GM21447 (cell line): ENCODE results near the gene FGF21.

Experiments
- ATAC-seq: cut with Tn5 transposase; IDR thresholded peaks from one replicate; pipeline ENCODE4 v1.9.1; 2021; ENCODE audit not compliant: unreplicated experiment

Gene FGF21

GRCh38 chr19:48728911-48729664 lies 26.2 kb upstream of the FGF21 start:
- ATAC-seq: no peak

DNA sequence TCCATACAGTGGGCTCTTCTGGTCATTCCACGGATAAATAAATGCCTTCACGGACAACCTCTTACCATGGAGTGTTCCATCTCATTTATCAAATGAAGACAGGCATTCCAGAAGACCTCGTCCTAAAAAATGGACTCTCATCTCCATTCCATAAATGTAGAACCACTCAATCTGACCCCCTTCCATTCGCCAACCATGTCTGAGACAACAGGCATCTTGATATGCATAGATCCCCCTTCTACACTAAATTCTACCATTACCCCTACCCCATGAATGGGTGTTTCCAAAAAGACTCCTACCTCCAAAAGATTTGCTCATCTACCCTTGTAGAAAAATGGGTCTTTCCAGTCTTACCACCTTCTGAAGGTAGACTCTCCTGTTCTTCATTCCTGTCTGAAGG lies 23.9 kb upstream of the FGF21 start:
- no peak for ATAC-seq

GRCh38 chr19:48734625-48735024 lies 20.7 kb upstream of the FGF21 start:
- no peak for ATAC-seq

DNA sequence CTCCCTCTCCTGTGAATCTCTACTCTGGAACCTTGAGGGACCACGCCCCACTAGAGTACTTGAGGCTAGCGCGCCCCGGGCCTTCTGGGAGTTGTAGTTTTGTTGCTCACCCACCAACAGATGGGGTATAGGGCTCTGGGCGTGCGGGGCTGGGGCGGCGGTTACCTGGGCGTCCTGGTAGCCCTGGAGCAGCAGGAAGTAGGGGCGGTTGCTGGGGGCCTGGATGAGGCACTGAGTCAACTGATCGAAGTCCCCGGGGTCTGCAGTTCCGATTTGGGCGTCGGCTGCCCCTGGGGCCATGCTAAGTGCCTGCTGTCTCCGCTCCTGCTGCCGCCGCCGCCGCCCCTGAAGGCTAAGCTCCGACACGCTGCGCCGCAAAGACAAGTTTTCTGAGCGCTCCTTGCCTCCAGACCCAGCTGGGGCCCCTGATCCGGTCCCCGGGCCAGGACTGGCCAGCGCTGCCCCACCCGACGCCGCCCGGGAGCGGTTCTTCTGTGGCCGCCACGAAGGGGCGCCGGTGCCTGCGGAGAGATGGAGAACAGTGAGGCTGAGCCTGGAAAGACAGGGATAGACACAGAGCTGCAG lies 20.2 kb upstream of the FGF21 start:
- no peak for ATAC-seq

DNA sequence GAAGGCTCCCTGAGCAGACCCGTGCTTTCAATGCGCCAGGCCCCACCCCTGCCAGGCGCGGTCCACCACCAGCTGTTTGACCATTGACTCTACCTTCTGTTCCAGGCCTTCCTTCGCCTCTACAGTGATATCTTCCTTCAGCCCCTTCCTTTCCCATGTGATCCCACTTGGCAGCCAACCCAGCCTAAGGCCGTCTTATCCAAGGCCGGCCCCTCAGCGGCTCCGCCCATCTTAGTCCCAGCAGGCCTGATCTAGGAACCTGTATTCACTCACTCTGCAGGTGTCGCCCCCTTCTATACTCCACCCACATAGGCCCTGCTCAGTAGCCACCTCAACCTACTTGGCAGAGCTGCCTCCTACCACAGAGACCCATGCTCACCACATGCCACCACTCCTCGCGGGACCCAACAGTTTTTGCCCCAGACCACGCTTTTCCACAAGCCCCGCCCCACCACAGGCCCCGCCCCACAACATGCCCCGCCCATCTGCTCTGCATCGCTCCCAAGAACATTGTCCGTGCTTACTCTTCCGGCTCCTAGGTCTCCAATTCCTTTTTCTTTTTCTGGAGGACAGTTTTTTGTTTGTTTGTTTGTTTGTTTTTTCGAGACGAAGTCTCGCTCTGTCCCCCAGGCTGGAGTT lies 17.8 kb upstream of the FGF21 start:
- no peak for ATAC-seq

- peak; percentile 69 for ATAC-seq
These were observed 16.5 kb upstream of the FGF21 start for GRCh38 chr19:48738557-48739403.

DNA sequence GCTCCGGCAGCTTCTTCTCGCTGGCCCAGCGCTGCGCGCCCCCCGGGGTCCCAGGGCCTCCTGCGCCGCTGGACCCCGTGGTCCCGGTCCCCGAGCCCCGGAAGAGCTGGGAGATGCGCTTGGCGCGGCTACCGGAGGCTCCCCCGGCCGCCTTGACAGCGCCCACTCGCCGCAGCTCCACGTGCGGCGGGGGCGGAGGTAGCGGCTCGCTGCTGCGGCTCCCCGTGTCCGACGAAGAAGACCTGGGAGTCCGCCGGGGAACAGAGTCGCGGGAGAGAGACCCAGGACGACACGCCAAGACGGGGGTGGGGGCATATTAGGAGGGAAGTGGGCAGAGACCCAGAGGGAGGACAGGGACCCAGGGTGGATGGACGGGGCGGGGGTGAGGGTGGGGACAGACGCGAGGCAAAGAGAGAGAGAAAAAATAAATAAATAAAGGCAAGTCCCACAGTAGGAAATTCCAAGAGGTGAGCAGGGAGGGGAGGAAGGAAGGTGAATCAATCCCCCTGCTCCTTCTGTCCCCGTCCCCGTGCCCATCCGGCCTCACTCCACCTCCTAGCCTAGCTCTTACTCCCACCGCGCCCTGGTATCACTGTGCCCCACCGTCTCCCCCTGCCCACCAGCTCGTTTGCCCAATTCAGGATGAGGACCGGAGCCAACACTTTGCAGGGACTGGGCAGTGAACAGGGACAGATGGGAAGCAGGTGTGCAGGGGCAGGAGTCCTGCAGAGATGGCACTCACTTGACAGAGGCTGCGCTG lies 15.7 kb upstream of the FGF21 start:
- no peak for ATAC-seq

DNA sequence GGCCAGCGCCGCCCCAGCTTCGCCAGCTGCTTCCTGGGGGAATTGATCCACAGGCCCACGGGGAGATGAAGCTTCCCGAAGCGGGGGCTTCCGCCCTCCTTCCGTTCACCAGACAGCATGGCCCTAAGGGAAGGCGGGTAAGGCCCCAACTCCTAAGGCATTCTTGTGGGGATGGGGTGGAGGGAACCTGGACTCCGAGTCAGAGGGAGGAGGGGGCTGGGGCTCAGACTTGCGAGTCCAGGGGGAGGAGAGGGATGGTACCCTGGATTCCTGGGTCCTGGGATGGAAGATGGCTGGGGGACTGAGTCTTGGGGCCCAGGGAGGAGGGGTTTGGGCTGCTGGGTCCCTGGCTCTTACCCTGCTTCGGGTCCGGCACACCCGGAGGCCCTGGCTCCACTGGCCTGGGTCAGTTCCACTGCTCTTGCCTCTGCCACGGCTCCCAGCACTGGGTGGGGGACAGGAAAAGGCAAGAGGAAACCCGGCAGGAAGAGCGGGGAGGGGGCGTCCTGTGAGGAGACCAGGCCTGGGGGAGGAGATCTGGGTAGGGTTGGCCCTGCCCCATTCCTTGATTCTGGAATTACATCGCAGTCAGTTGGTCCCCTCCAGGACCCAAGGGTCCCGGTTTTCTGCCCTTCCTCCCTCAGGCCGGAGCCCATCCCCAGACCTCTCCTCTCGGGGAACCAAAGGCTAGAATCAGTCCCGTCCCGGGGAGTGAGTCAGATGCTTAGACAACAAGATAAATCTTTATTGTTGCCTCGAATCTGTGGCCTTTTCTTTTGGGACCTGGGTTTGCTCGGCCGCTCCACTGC lies 15.0 kb upstream of the FGF21 start, which contains the start of gene RASIP1:
TSS of gene RASIP1 (minus strand) at position 447 of the 809 bp plus-strand sequence. CDS start at position 119, 328 bp downstream.
- ATAC-seq: no peak

GRCh38 chr19:48741129-48741999 lies 14.0 kb upstream of the FGF21 start:
- no peak for ATAC-seq

DNA sequence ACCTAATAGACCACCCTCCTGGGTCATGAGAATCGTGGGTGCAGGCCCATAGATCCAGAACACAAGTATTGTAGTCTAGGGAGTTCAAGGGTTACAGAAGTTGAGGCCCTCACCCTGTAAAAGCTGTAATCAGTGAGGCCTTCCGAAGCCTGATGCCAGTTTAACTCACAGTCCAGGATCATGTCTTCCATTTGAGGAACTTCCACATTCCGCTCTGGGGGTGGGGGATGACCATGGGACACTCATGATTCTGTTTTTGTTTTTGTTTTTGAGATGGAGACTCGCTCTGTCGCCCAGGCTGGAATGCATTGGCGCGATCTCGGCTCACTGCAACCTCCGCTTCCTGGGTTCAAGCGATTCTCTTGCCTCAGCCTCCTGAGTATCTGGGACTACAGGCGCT lies 13.2 kb upstream of the FGF21 start:
- ATAC-seq: no peak

DNA sequence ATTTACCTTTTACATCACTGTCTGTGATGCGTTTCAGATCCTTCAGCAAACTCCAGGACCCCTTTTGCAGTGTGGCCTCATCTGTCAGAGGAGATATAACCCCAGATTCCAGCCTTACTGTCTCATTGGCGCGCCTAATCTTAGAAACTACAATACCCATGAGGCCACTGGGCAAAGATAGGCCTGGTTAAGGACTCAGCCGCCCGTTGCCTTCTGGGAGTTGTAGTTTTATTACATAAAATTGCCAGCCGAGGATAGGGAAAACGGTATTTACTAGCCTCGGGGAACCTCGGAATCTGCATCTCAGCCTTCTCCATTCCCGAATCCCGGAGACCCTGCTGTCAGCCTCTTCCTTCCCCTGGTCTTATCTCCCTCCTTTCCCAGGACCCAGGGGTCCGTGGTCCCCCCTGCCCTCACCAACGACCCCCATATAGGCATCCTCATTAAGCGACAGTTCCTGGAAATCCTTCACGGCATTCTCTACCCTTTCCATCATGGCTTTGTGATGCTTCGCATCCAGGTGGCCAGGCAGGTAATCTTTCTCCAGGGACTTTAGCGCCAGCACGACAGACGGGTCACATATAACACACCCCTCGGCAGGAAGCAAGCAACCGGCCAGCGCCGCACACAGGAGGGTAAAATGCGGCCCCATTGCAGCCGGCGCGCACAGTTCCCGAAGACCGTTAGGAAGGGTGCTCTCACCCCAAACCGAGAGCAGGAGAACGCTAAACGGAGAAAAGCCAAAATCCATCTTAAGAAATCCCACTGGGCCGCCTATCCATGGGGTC lies 9.9 kb upstream of the FGF21 start:
- ATAC-seq: no peak

GRCh38 chr19:48746110-48746509 lies 9.2 kb upstream of the FGF21 start:
- no peak for ATAC-seq

DNA sequence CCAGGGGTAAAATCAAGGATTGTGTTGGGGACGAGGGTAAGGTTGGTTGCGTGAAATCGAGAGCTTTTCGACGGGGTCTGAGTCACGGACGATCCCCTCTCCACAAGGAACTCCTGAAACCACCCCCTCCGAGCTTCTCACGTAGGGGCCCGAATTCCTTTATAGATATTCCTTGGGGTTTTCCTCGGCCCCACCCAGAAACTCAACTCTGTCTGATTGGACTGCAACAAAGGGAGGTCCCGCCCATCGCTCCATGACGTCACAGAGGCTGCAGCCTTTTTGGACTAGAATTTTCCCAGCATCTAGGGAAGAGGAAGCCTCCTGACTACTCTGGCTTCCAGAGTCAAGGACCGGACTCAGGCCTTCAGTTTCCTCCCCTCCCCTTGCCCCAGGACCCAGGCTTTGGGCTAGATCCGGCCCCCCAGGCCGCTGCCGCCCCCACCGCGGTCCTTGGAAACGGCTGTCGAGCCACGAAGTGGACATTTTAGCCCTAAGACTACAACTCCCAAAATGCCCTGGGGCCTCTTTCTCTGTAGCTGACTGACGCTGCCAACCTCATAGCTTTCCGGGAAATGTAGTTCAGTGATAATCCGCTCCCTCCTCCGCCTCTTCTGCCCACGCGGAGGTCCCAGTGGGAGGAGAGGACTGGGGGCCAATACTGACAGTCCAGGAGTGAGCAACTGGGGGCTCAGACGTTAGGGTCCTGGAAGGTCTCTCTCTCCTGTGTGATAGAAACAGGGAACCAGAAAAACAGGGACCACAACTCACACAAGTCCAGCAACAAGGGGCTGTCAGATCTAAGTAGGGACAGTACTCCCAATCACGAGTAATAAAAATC lies 8.4 kb upstream of the FGF21 start, which contains the start of gene IZUMO1:
TSS of gene IZUMO1 (minus strand) at position 172 of the 838 bp plus-strand sequence. CDS start 1,050 bp downstream, outside the sequence.
- ATAC-seq: no peak

DNA sequence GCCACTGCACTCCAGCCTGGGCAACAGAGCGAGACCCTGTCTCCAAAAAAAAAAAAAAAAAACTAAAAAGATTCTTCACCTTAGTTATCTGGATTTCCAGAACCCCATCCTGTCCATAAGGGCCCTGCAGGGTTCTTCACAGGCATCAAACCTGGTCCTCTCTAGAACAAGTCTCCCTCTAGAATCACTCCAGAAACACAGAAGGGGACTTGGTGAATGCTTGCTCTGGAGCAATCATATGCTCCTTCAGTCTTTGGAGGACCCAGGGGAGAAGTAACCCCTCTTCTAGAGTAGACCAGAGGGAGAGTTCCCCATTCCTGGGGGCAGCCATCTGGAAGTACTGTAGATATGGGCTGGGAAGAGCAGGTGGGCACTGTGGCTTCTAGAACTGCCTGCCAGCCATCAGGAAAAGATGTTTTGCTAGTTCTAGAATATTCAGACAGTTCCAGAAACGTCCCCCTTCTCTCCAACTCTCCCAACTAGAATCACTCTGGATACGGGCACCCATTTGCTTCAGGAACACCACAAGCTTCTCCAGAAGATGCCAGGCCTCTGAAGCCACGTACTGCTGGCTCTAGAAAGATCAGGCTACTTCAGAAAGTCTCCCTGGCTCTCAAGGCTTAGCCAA lies 5.6 kb upstream of the FGF21 start:
- ATAC-seq: no peak

- ATAC-seq: no peak
These were observed 5.0 kb upstream of the FGF21 start for GRCh38 chr19:48750351-48750750.

DNA sequence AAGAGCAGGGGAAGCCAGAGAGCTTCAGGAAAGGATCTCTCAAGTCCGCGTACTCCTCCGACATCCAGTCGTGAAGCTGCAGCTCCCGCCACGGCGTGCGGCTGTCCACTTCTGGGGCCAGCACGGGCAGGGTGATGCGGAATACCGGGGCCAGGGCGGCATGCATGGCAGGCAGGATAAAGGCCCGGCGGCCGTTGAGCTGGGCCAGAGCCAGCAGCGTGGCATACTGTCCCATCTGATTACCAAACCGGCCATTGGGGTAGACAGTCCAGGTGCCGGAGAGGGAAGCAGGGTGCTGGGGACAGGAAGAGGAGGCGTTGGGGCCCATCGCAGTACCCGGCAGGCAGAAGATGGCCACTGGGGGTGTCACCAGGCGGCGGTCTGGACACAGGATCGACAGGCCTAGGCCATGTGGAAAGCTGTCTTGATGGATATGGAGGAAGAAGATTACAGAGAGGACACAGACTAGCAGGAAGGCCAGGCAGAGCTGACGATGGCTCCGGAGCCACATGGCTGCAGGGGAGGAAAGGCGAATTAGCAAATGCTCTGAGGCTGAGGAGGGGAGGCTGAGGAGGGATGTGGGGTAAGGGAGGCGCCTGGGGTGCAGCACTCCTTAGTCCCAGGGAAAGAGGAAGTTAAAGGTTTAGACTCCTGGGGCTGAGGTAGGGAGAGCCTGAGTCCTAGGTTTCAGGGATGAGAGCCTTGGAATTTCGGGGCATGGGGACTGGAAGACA lies 4.4 kb upstream of the FGF21 start:
- ATAC-seq: no peak
